HG03280 (cell line): ENCODE measurements around the gene NECAB2.
"Not testable (repeated sequence)": the region's sequence is repeated elsewhere in the genome, so short reads cannot be mapped to it uniquely, and the experiment has no call there.

ENCODE experiments used
- ATAC-seq: cut with Tn5 transposase; IDR thresholded peaks from one replicate; pipeline ENCODE4 v1.9.1; 2021; ENCODE audit warnings: mild to moderate bottlenecking, moderate library complexity; ENCODE audit not compliant: unreplicated experiment

Gene NECAB2

GRCh38 chr16:83935858-83936255, 32.2 kb upstream of the NECAB2 start:
- ATAC-seq, result no peak

DNA sequence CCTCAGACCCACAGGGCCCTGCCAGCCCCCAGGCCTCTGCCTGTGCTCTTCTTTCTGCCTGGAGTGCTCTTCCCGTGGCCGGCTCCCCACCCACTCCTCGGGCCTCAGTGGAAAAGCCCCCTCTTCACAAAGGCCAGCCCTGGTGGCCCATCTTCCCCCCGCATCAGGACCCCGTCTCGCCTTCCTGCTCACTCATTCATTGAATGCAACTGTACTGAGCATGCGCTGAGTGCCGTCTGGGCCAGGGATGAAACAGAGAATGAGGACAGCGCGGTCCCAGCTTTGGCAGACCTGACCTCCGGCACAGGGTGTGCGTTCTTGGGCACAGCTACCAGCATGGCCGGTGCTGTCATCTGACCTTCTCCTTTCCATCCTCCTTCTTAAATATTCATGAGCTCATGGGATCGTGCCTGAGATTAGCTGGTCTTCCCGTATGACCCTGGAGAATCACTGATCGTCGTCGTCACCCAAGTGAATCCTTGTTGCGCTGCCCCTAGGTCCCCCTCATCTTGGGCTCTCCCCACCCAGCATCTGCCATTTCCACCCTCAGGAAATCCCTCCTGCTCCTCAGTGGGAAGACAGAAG, 31.4 kb upstream of the NECAB2 start:
- ATAC-seq, result no peak

- ATAC-seq, result no peak
These were observed 30.8 kb upstream of the NECAB2 start for GRCh38 chr16:83937267-83937666.

- ATAC-seq, result no peak
These were observed 29.8 kb upstream of the NECAB2 start for GRCh38 chr16:83937922-83938885.

- ATAC-seq, result no peak
These were observed 28.7 kb upstream of the NECAB2 start for GRCh38 chr16:83939266-83939855.

DNA sequence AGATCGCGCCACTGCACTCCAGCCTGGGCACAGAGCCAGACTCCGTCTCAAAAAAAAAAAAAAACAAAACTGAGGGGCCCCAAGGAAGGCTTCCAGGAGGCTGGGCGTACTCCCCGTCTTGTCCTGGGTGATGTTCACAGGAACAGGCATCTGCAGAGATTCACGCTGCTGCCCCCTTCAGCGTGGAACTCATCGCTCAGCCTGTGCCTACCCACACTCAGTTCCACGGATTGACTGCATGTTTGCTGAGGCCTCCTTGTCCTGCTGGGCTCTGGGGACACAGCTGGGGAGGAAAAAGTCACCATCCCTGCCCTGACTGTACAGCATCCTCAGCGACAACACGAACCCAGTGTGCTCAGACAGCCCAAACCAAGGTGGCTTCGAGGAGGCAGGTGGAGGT, 27.9 kb upstream of the NECAB2 start:
- ATAC-seq, result no peak

DNA sequence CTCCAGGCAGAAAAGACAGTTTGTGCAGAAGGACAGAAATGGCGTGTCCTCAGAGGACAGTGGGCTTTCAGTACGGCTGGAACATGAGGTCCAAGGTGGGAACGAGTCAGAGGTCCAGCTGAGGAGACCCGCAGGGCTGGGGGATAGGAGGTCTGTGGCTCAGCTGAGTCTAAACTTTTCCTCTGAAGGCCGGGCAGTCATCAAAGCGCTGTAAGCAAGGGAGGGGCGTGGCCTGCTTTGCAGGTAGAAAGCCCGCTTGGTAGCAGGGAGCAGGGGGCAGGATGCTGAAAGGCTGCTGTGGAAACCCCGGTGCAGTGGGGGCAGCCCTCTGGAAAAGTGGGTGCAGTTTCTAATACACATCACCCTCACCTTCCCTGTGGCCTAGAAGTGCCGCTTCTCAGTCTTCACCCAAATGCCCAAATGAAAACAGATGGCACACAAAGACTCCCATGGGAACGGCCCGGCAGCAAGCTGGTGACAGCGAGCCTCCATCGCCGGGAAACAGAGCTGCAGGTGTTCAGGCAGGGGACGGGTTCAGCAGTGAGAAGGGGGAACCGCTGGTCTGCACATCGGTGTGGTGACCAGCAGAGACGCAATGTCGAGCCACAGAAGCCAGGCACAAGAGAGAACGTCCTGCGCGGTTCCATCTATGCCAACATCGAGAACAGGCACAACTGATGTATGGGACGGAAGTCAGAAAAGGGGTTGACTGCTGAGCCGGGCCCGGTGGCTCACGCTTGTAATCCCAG, 27.2 kb upstream of the NECAB2 start:
- ATAC-seq, result no peak

DNA sequence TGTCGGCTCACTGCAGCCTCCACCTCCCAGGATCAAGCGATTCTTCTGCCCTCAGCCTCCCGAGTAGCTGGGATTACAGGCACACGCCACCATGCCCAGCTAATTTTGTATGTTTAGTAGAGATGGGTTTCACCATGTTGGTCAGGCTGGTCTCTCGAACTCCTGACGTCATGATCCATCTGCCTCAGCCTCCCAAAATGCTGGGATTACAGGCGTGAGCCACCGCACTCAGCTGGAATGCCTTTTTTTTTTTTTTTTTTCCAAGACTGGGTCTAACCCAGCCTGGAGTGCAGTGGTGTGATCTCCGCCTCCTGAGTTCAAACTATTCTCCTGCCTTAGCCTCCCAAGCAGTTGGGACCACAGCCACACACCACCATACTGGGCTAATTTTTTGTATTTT, 26.5 kb upstream of the NECAB2 start:
- ATAC-seq, result not testable (repeated sequence)

DNA sequence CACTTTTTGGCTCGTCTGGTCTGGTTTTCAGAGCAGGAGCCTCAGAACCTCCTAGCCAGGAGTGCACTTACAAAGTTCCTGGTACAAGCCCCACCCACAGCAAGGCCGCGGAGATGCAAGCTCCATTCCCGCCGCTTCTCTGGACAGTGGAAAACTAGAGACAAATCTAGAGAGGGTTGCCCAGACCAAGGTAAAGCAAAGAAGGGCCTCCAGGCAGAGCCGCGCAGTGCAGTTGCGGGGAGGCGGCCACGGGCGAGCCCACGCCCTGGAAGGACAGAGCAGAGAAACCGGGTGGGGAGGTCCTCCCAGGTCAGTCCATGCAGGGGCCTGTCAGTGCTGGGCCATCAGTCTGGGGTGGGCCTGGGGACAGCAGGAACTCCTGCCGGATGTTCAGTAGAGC, 26.0 kb upstream of the NECAB2 start:
- no peak for ATAC-seq

- ATAC-seq, result no peak
These were observed 25.1 kb upstream of the NECAB2 start for GRCh38 chr16:83942815-83943515.

DNA sequence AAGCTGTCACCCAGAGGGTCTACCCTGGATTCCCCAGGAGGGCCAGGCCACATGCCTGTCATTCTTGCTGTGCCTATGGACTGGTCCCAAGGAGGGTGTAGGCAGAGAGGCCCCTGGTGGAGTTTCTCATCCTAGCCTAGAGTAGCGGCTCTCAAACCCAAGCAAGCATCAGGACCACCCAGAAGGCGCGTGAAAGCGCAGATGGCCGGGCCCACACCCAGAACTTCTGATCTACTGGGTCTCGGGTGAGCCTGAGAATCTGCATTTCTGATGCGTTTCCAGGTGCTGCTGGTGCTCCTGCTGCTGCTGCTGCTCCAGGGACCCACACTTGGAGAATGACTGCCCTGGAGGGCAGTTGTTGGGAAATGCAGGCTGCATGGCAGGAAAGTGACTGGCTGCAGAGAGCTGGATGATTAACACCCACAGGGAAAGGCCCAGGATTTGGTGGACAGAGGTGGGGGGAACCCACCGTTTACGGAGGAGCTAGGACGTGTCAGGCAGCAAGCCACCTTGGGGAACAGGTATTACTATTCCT, 24.5 kb upstream of the NECAB2 start:
- no peak for ATAC-seq

GRCh38 chr16:83945587-83945986, 22.5 kb upstream of the NECAB2 start:
- no peak for ATAC-seq

DNA sequence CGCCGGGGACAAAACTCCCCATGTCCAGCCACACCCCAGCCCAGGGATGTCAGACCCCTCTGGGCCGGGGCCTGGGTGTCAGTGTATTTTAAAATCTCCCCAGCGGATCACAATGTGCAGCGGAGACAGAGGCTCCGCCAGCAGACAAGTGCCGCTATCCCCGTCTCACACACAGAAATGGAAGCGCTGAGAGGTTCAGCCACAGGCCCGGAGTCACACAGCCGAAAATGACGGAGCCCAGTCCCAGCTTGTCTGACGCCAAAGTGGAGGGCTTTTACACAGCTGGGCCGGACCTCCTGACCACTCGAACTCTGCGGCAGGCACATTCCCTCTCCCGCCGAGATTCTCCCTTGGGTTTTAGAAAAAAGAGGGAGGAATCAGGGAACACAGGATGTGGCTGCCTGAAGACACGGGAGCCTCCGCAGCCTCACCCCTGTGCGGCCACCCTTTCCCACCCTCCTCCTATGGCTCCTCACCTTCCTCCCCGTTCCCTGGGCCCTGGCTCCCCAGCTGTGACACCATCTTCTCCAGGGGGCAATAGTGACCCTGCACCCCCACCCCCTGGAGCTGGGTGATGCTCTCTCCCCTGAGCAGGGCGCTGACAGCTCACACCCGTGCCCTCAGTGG, 21.8 kb upstream of the NECAB2 start:
- no peak for ATAC-seq

GRCh38 chr16:83946781-83947566, 21.1 kb upstream of the NECAB2 start:
- ATAC-seq, result no peak

DNA sequence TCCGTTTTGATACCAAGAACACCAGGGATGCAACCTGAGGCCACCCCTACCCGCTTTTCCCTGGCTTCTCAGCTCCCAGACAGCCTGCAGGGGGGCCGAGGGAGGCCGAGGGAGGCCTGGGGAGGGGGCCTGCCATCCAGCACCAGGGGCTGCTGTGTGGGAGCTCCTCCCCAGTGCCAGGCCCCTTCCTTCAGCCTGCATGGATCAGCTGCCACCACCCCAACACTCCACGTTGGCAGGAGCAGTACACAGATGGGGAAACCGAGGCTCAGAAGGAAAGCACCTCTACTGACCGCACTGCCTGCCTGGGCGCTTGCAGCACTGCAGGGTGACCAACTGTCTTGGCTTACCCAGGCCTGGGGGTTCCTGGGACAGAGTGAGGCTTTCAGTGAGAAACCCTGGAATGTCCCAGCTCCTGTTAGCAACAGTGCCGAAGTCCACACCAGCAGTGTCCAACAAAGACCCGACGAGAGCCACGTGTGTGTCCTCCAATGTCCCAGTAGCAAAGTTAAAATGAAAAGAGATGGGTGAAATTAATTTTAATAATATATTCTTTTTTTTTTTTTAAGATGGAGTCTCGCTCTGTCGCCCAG, 20.3 kb upstream of the NECAB2 start:
- no peak for ATAC-seq

GRCh38 chr16:83948914-83949723, 18.9 kb upstream of the NECAB2 start:
- ATAC-seq, result no peak

- ATAC-seq, result no peak
These were observed 18.4 kb upstream of the NECAB2 start for GRCh38 chr16:83949724-83950001.

- not testable (repeated sequence) for ATAC-seq
These were observed 17.1 kb upstream of the NECAB2 start for GRCh38 chr16:83950862-83951399.
